Measurements from ENCODE around the gene ZDHHC8. TPM values are rescaled to one million over a fixed set of nuclear protein-coding genes. Genes with fewer than 3 reads are reported as not detected.

ZDHHC8 gene
- polyA plus RNA-seq, 1 donor = 34.1 TPM

GRCh38 chr22:20125201-20126174 is 6.1 kb upstream of the ZDHHC8 start:
- no CpG with 5 or more reads among the region's 32 CpGs for WGBS (ENCODE audit: insufficient coverage, low lambda C conversion rate)

GRCh38 chr22:20126284-20127029 is 5.1 kb upstream of the ZDHHC8 start:
- DNase-seq = no peak
- peaks cover 14% of the 10 kb centered on the region for H3K4me1 ChIP-seq (ENCODE audit: control insufficient read depth, insufficient read depth, low read length)
- no peaks in the 10 kb centered on the region for H3K27me3 ChIP-seq (ENCODE audit: control insufficient read depth, insufficient read depth, low read length)
- H3K36me3 ChIP-seq (ENCODE audit: control insufficient read depth, insufficient read depth, low read length) = peaks cover 55% of the 10 kb centered on the region
- 100% methylated on average over 4 of the region's 19 CpGs for WGBS (ENCODE audit: insufficient coverage, low lambda C conversion rate)
- H3K9me3 ChIP-seq (ENCODE audit: control insufficient read depth, low read depth, low read length) = no peaks in the 10 kb centered on the region
- no peak overlapping the region for H3K27ac ChIP-seq (ENCODE audit: low read length)
- no peak overlapping the region for H3K4me3 ChIP-seq (ENCODE audit: low read length)

More at GRCh38 chr22:20125201-20126174, 6.1 kb upstream of the ZDHHC8 start:
- no peak for DNase-seq
- Histone ChIP-seq H3K4me3 (ENCODE audit: low read length) (no peak overlapping the region), H3K27ac (ENCODE audit: low read length) (no peak overlapping the region), H3K27me3 (ENCODE audit: control insufficient read depth, insufficient read depth, low read length) (no peaks in the 10 kb centered on the region), H3K4me1 (ENCODE audit: control insufficient read depth, insufficient read depth, low read length) (peaks cover 10% of the 10 kb centered on the region), H3K36me3 (ENCODE audit: control insufficient read depth, insufficient read depth, low read length) (peaks cover 62% of the 10 kb centered on the region), H3K9me3 (ENCODE audit: control insufficient read depth, low read depth, low read length) (no peaks in the 10 kb centered on the region)

GRCh38 chr22:20127318-20127868 is 4.2 kb upstream of the ZDHHC8 start:
- peaks cover 45% of the 10 kb centered on the region for H3K36me3 ChIP-seq (ENCODE audit: control insufficient read depth, insufficient read depth, low read length)
- H3K27me3 ChIP-seq (ENCODE audit: control insufficient read depth, insufficient read depth, low read length) = no peaks in the 10 kb centered on the region
- peaks cover 15% of the 10 kb centered on the region for H3K4me1 ChIP-seq (ENCODE audit: control insufficient read depth, insufficient read depth, low read length)
- no peak overlapping the region for H3K4me3 ChIP-seq (ENCODE audit: low read length)
- no peak for DNase-seq
- no CpG with 5 or more reads among the region's 15 CpGs for WGBS (ENCODE audit: insufficient coverage, low lambda C conversion rate)
- H3K9me3 ChIP-seq (ENCODE audit: control insufficient read depth, low read depth, low read length) = no peaks in the 10 kb centered on the region
- H3K27ac ChIP-seq (ENCODE audit: low read length) = no peak overlapping the region

GRCh38 chr22:20127869-20128618 is 3.6 kb upstream of the ZDHHC8 start:
- Histone ChIP-seq H3K27ac (ENCODE audit: low read length) (no peak overlapping the region), H3K4me3 (ENCODE audit: low read length) (no peak overlapping the region)
- WGBS (ENCODE audit: insufficient coverage, low lambda C conversion rate) = no CpG with 5 or more reads among the region's 17 CpGs

GRCh38 chr22:20128619-20128901 is 3.0 kb upstream of the ZDHHC8 start:
- no peaks in the 10 kb centered on the region for H3K9me3 ChIP-seq (ENCODE audit: control insufficient read depth, low read depth, low read length)
- H3K4me1 ChIP-seq (ENCODE audit: control insufficient read depth, insufficient read depth, low read length) = peaks cover 22% of the 10 kb centered on the region
- peaks cover 41% of the 10 kb centered on the region for H3K36me3 ChIP-seq (ENCODE audit: control insufficient read depth, insufficient read depth, low read length)
- H3K27me3 ChIP-seq (ENCODE audit: control insufficient read depth, insufficient read depth, low read length) = no peaks in the 10 kb centered on the region
- no peak for DNase-seq
- no peak overlapping the region for H3K4me3 ChIP-seq (ENCODE audit: low read length)
- WGBS (ENCODE audit: insufficient coverage, low lambda C conversion rate) = no CpG with 5 or more reads among the region's 2 CpGs
- H3K27ac ChIP-seq (ENCODE audit: low read length) = no peak overlapping the region

More at GRCh38 chr22:20127869-20128618, 3.6 kb upstream of the ZDHHC8 start:
- Histone ChIP-seq H3K27me3 (ENCODE audit: control insufficient read depth, insufficient read depth, low read length) (no peaks in the 10 kb centered on the region), H3K9me3 (ENCODE audit: control insufficient read depth, low read depth, low read length) (no peaks in the 10 kb centered on the region), H3K4me1 (ENCODE audit: control insufficient read depth, insufficient read depth, low read length) (peaks cover 21% of the 10 kb centered on the region), H3K36me3 (ENCODE audit: control insufficient read depth, insufficient read depth, low read length) (peaks cover 44% of the 10 kb centered on the region)
- no peak for DNase-seq

DNA sequence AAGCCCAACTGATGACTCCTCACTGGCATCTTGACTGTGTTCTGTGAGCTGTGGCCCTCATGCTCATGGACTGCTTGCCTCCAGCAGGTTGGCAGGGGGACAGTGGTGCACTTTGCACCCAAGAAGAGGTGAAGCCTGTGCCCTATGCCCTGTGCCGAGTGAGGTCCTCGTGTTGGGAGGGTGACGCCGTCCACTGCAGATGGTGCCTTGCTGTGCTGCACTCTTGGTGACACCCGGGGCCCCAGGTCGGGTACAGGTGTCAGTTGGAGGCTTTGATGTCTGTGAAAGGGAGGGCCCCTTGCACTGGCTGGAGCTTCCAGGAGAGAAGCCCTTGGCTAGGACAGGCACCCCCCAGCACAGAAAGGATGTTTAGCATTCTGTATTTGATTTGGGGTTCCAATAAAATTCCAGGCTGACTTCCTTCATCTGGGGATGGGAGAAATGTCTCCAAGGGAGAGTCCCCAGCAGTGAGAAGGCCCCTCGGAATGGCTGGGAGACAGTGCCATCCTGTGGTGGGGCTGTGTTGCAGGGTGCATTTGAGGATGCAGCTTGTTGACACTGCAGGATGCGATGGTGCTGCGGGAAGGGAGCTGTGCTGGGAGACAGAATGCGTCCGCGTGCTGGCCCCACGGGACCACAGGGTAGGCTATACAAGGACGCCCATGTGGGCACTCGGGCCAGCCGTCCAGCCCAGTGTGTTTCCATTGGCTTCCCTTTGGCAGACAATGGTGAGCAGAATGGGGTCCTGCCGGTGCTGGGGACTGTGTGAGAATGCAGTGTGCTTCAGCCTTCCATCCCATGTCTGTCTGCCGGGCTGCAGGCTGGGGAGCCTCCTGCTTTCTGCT is 2.5 kb upstream of the ZDHHC8 start:
- Histone ChIP-seq H3K27me3 (ENCODE audit: control insufficient read depth, insufficient read depth, low read length) (no peaks in the 10 kb centered on the region), H3K4me3 (ENCODE audit: low read length) (no peak overlapping the region), H3K27ac (ENCODE audit: low read length) (no peak overlapping the region), H3K9me3 (ENCODE audit: control insufficient read depth, low read depth, low read length) (no peaks in the 10 kb centered on the region), H3K4me1 (ENCODE audit: control insufficient read depth, insufficient read depth, low read length) (peaks cover 26% of the 10 kb centered on the region), H3K36me3 (ENCODE audit: control insufficient read depth, insufficient read depth, low read length) (peaks cover 35% of the 10 kb centered on the region)
- WGBS (ENCODE audit: insufficient coverage, low lambda C conversion rate) = no CpG with 5 or more reads among the region's 18 CpGs
- peak in 1 of 2 donors; percentile 52 for DNase-seq

- H3K9me3 ChIP-seq (ENCODE audit: control insufficient read depth, low read depth, low read length) = no peaks in the 10 kb centered on the region
- H3K36me3 ChIP-seq (ENCODE audit: control insufficient read depth, insufficient read depth, low read length) = peaks cover 32% of the 10 kb centered on the region
- no peak for DNase-seq
- no peak overlapping the region for H3K4me3 ChIP-seq (ENCODE audit: low read length)
- H3K27me3 ChIP-seq (ENCODE audit: control insufficient read depth, insufficient read depth, low read length) = no peaks in the 10 kb centered on the region
- no peak overlapping the region for H3K27ac ChIP-seq (ENCODE audit: low read length)
- H3K4me1 ChIP-seq (ENCODE audit: control insufficient read depth, insufficient read depth, low read length) = peaks cover 26% of the 10 kb centered on the region
- WGBS (ENCODE audit: insufficient coverage, low lambda C conversion rate) = no CpG with 5 or more reads among the region's 3 CpGs
Observed at GRCh38 chr22:20129747-20130014, 1.9 kb upstream of the ZDHHC8 start.

GRCh38 chr22:20130319-20130718 is 1.3 kb upstream of the ZDHHC8 start:
- H3K27me3 ChIP-seq (ENCODE audit: control insufficient read depth, insufficient read depth, low read length) = no peaks in the 10 kb centered on the region
- peak overlapping the region; percentile 38 for H3K27ac ChIP-seq (ENCODE audit: low read length)
- H3K4me1 ChIP-seq (ENCODE audit: control insufficient read depth, insufficient read depth, low read length) = peaks cover 26% of the 10 kb centered on the region
- no peak overlapping the region for H3K4me3 ChIP-seq (ENCODE audit: low read length)
- H3K36me3 ChIP-seq (ENCODE audit: control insufficient read depth, insufficient read depth, low read length) = peaks cover 25% of the 10 kb centered on the region
- DNase-seq = no peak
- H3K9me3 ChIP-seq (ENCODE audit: control insufficient read depth, low read depth, low read length) = no peaks in the 10 kb centered on the region
- WGBS (ENCODE audit: insufficient coverage, low lambda C conversion rate) = no CpG with 5 or more reads among the region's 3 CpGs

DNA sequence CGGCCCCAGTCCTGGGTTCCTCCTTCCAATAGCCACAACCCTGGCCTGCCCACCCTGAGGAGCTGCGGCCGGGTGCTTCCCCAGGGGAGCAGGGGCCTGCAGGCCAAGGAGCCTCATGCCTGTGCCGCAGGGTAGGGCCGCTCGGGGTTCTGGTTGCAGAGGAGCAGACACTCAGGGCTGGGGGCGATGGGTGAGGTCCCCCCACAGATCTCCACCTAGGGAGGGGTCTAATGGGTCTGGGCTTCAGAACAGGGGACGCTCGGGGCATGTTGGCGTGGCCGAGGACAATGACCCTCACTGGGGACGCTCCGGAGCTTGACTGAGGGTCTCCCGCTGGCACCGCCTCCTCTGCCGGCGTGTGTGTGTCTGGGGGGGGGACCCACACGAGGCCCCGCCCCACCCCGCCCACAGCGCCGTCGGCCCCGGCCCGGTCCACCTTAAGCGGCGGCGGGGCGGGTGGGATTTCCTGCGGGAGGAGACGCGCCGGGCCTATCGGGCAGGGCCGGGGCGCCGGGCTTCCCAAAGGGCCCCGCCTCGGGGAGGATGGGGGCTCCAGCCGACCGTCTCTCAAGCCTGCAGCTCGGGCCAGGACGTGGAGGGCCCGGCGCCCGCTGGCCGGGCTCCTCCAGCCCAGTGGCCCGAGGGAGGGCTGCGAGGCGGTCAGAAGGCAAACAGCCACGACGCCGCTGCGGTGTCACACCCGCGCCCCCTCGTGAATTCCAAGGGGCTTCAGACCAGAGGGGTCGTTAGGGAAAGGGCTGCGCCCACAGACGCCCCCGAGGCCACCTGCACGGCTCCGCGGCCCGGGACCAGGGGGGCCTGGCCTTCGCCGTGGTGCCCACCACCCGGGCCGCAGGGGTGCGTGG is 640 bp upstream of the ZDHHC8 start:
- Histone ChIP-seq H3K4me1 (ENCODE audit: control insufficient read depth, insufficient read depth, low read length) (peaks cover 26% of the 10 kb centered on the region), H3K9me3 (ENCODE audit: control insufficient read depth, low read depth, low read length) (no peaks in the 10 kb centered on the region), H3K27ac (ENCODE audit: low read length) (peak overlapping the region; percentile 75), H3K27me3 (ENCODE audit: control insufficient read depth, insufficient read depth, low read length) (no peaks in the 10 kb centered on the region), H3K36me3 (ENCODE audit: control insufficient read depth, insufficient read depth, low read length) (peaks cover 19% of the 10 kb centered on the region), H3K4me3 (ENCODE audit: low read length) (peak overlapping the region; percentile 83)
- WGBS (ENCODE audit: insufficient coverage, low lambda C conversion rate) = no CpG with 5 or more reads among the region's 70 CpGs
- DNase-seq = peak; percentile 57 to 77

All from large intestine (tissue), 3 donors.